NCI-H2107 treated with DMSO at 0.1 percent for 48 hours (cell line): ENCODE measurements around the gene GCSAML.
"Not testable (repeated sequence)": the region's sequence is repeated elsewhere in the genome, so short reads cannot be mapped to it uniquely, and the experiment has no call there.

Source experiments
- DNase-seq: peaks from one replicate; lab custom pipeline; 2025; ENCODE audit not compliant: unreplicated experiment; lab: John Stamatoyannopoulos, UW

GCSAML gene

DNA sequence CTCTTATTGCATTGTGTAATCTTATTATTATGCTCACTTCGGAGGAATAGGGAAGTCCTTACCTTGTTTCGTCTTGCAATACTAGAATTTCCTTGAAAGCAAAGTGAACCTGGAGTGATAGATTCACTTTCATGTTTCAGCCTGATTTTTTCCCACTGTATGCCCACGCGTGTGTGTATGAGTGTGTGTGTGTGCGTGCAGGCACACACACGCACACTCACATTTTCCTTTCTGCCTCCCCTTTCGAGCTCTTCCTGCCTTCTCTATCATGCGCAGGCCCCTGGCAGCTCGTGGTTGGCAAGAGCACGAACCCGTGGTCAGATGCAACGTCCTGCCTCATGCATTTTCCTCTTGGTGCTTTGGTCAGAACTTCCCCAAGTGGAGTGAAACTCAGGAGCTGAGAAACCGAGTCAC, at the start of gene GCSAML:
GCSAML (plus strand) TSS at position 366 of the 414 bp plus-strand sequence. CDS start 58 bp downstream, outside the sequence.
- DNase-seq, result no peak

DNA sequence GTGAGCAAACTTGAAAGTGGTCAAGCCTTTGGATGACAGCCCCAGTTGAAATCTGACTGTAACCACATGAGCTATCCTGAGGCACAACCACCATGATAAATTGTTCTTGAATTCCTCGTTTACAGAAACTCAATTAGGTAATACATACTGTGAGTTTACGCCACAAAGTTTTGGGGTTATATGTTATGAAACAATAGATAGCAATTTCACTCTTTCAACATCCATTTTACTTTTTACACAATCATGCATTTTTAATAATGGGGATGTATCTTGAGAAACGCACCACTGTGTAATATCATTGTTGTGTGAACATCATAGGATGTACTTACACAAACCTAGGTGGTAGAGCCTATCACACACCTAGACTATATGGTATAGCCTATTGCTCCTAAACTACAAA, 48.1 kb upstream of the GCSAML start:
- DNase-seq, result no peak

DNA sequence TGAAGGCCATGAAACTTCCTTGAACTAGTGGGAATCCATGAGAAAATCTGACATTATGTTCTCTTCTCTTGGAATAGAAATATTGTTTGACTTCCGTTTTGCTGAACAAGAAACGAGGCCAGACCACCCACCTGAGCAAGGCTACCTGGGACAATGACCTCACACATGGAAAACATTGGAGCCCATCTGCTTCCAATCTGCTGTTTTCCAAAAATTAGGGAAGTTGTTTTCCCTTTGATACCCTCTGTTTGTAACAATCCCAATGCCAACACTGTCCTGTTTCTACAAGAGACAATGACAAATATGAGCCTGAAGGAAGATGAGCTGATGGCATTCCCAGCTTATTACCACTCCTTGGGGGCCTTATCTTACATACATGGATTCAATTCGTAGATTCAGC, 42.1 kb upstream of the GCSAML start:
- no peak for DNase-seq

DNA sequence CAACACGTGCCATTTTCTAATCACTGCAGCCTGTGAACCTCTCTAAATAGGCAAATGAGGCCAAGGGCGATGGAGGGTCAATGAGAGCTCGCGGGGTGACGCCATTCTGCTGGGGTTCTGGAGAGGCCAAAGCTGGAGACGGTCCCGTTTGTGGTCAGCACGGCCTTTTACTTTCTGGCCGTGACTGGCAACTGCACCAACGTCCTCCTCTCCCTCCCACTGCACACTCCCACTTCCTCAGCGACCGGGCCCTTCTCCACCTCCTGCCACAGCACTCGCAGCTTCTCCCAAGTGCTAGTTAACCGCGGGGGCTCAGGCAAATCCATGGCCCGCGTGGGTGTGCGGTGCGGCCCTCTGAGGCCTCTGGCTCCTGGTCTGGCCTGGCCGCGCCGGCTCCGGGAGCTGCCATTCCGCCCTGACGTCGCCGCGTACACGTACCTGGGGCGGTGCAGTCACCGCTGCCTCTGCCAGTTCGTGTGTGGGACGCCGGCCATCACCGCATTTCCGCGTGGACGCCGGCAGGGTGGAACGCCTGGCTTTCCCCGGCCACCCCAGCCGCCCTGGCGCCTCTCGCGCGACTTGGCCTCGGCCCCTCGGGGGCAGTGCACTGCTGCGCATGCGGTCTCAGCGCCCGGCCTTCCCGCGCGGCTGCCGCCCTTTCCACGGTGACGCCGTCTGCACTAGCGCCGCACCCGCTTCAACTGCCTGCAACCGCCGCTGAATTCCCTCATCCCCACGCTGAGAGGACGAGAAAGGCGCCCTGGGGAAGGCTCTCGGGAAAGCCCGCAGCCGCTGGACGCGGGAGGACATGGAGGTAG, 30.9 kb upstream of the GCSAML start:
- no peak for DNase-seq

DNA sequence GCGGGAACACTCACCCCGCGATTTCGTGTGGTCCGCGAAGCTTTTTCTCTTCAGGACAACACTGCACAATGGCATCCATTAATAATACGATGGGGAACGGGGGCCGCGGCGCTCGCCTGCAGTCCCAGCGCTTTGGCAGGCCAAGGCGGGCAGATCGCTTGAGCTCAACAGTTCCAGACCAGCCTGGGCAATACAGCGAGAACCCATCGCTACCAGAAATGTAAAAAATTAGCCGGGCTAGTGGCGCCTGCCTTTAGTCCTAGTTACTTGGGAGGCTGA, 30.4 kb upstream of the GCSAML start:
- no peak for DNase-seq

DNA sequence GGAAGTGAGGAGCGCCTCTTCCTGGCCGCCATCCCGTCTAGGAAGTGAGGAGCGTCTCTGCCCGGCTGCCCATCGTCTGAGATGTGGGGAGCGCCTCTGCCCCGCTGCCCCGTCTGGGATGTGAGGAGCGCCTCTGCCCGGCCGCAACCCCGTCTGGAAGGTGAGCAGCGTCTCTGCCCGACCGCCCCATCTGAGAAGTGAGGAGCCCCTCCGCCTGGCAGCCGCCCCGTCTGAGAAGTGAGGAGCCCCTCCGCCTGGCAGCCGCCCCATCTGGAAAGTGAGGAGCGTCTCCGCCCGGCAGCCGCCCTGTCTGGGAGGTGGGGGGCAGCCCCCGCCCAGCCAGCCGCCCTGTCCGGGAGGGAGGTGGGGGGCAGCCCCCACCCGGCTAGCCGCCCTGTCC, 27.0 kb upstream of the GCSAML start:
- not testable (repeated sequence) for DNase-seq

DNA sequence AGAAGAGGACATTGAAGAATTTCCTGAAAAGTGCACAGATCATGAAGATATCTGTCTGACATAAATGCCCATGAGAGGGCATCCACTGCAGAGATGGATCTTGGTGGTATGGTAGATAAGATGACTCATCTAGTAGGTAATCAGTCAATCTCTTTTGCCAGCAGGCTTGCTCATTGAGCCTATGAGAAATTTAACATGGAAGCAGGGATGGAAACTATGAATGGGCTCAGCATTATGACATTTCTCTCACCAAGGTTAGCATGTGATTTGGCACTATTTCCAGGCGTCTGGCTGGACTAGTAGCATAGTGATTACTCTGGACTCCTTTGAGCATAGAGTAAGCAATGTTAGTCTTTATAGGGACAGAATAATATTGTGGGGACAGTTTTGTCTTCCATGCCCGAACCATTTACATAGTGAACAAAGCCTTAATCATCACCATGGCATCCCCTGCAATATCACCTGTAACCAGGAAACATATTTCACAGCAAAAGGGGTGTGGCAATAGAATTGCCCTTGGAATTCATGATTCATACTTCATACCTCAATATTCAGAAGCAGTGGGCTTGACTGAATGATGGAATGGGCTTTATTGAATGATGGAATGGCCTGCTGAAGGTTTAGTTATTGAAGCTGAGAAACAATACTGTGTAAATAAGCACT, 20.0 kb upstream of the GCSAML start:
- DNase-seq, result no peak

DNA sequence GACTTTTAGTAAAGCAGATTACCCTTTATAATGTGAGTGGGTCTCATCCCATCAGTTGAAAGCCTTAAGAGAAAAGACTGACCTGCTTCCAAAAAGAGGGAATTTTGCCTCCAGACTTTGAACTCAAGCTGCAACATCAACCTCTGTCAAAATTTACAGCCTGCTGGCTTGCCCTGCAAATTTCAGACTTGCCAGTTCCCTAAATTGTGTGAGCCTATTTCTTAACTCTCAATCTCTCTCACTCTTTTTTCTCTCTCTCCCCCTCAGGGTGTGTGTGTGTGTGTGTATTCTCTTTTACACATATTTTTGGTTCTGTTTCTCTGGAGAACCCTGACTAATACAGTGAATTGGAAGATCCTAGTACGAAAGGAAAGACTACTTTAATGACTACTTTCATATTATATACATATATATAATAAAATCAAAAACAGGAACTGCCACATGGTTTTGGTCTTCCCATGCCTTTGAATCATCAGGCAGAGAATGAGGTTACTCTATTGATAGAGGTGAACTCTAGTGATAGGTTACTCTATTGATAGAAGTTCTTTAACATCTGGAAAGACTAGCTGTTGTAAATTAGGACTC, 19.1 kb upstream of the GCSAML start:
- no peak for DNase-seq

DNA sequence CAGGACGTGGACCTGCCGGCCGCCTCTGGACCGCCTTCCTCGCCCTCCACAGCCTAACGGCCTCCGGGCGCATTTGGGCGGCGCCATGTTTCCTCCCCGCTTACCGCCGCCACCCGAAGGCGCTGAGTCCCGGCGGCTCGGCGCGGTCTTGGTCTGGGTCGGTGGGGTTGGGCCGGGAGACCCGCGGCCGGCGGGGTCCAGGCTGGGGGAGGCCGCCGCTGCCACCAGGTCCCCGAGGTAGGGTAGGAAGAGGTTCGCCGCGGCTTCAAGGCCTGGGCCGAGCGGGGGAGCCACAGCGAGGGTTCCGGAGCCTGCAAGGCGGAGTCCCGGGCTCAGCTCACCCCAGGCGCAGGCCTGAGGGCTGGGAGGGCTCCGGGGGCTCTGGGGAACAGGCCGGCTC, 18.1 kb upstream of the GCSAML start:
- DNase-seq, result no peak

DNA sequence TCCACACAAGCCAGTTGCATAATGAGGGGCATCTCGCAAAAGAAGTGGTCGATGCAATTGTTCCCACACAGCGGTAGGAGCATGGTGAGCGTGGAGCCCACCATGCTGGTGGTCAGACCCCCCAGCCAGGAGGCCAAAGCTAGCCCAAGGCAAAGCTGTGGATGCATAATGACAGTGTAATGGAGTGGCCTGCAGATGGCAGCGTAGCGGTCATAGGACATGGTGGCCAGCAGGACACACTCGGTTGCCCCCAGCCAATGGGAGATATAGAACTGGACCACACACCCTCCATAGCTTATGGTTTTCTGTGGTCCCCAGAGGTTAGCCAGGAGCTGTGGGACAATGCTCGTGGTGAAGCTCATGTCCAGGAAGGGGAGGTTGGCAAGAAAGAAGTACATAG, 17.0 kb upstream of the GCSAML start:
- DNase-seq, result no peak

DNA sequence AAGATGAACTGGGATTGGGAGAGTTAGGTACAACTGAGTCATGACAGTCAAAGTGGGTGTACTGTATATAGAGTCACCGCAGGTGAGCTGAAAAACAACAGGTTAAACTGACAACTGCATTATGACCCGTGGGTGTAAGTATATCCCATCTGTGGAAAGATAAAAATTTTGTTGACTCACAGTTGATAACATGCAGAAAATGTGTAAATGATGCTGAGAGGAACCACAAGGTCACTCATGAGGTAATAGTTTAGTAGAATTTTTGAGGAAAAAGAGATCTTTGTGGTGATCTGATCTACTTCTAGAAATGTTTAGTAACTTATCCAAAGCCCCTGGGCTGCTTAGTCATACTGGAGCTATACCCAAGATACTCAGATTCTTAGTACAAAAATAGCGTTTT, 13.5 kb upstream of the GCSAML start:
- DNase-seq, result no peak

DNA sequence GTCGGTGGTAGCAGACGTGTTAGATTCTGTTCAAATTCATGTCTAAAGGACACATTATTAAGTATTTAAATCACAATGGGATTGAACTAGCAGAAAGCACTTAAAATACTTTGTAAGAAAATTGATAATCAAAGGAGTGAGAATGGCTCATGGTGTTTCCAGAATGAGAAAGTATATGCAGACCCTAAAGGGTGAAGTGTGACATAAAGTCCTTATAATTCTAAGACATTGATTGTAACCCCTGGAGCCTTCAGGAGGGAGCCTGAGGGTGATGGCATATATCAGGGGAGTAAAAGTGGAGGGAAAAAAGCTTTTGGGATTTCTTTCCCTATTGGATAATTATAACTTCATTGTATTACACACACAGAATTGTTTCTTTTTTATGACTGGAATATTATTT, 12.6 kb upstream of the GCSAML start, which contains the start of gene OR2C3:
OR2C3 (minus strand) TSS at position 101 of the 400 bp plus-strand sequence. CDS start 3,929 bp downstream, outside the sequence.
- DNase-seq, result no peak

DNA sequence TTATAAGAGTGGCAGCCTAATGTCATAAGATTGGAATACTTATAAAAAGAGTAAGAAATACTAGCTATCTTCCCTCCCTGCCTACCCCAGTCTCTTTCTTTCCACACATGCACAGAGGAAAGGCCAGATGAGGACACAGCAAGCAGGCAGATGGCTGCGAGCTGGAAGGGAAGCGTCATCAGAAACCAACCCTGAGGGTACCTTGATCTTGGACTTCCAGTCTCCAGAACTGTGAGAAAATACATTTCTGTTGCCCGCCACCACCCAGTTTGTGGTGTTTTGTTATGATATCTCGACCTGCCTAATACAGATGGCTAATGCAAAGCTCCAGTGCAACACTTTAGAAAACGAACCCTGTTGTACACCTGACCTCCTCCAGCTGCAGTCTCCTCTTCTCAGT, 10.4 kb upstream of the GCSAML start:
- DNase-seq, result no peak

DNA sequence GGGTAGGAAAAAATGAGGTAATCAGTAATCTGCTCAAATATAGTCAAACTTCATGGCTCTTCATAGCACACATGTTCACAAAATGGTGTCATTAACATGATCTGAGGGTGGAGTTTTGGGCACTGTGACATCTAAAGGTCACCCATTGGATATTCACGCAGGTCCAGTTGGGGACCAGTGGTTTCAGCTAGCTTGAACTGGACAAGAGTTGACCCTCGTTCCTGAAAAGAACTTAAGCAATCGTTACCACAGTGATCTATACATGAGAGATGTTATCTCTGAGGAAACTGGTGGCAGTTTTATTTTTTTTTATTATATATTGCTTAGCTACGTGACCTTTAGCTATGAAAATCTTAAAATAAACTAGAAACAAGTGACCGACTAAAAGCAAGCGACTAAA, 9.7 kb upstream of the GCSAML start:
- no peak for DNase-seq

DNA sequence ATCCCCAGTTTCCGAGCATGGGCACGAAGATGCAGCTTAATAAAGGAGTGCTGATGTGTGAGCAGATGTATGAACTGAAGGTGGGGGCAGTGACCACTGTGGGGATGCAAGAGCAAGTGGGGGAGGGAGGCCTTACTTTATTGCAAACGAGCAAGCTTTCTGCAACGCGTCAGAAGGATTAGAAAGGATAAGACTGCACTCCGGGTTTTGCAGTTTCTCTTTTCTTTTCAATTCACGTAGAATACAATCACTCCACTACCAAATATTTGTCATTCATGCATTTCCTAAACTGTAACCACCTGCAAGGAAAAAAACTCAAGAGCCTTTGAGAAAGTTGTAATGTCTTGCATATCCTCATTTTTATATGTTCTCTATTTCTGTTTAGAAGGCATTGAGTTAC, 8.4 kb upstream of the GCSAML start:
- DNase-seq, result no peak

DNA sequence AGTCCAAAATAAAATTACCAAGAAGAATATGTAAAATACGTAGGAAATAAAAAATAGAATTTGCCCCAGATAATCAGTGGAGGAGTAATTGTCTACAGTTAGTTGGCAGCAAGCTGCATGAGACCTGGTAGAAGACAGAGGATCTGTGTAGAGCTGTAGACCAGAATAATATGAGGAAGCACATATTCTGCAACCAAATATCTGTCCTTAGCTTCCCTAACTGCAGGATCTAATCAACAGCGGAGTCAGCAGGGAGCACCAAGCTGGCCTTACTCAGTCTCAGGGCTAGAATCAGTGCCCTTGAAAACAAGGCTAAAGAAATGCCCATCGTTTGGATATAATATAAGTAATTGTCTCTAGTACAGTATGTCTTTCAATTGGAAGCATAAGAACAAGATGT, 6.1 kb upstream of the GCSAML start:
- no peak for DNase-seq

DNA sequence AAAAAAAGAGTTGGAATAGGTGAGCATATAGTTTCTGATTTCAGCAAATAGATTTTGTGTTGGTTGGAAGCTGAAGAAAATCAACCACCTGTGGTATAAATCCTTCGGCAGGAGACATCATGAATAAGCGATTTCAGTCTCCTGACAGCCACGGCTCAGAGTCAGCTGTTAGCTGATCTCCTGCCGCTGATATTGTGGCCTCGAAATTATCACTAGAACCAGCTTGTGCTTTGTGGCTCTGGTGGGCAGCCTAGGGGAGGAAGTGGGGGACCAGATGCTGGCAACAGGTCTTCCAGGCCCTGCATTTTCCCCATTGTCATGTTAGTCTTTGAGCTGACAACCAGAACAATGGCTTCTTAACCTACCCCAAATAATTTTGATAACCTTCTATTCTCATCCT, 842 bp upstream of the GCSAML start:
- no peak for DNase-seq

DNA sequence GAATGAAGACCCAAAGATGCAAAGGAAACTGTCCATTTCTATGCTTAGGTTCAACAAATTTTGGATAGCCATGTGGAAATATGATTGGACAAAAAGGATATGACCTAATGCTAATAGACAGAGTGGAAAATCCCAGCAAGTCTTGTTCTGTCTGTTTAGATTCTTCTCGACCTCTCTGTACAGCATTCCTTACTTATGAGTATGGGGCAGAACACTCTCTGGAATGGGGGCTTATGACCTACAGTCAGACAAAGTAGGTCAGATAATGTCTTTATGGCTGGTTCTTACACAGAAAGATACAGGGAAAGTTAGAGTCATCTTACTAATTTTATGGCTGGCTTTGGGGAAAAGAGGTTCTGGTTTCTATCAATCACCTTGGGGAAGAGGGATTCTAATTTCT, 2.8 kb downstream of the GCSAML start:
- no peak for DNase-seq

DNA sequence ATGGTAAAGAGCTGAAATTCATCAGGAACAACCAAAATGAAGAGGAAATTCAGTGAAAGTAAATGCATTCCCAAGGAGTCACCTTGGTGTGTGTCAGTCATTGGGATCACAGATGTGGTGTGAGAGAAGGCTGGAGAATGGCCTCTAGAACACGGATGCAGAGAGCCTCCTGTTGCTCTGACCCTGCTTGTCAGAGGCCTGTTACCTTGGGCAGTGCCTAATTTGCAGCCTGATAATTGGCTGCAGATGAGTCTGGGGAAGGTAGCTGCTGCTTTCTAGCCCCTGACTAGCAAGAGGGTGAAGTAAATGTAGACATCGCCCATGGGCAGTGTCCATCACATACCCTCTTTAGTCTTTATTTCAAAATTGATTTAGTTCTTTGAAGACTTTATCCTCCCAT, 3.3 kb downstream of the GCSAML start:
- no peak for DNase-seq

DNA sequence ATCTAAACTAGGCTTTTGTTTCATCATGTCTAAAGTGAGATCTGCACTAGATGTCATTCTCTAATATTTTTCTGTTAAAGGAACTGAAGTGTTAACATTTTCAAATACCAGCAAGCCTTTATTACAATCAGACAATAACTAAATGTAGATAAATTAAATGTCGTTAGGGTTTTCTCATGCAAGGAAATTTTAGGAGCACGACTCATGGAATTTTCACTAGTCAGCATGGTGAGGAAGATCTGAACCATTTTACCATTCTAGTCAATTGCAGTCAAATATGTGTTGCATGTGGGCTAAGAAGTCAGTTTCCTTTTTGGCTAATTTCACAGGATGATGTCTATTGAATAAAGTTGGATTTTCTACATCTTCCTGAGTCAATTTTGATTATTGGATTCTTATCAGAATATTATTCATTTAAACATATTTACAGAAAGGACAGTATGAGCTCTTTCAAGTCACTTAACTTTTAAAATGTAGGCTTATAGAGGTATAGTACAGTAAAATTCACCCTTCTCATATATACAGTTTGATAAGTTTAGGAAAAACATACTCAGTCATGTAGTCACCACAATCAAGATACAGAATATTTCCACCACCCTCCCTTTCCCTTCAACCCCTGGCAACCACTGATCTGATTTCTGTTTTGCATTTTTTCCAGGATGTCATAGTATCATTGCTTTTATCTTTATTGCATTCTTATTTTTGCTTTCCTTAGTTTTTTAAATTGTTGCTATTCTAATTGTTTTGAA, 9.2 kb downstream of the GCSAML start:
- DNase-seq, result no peak

DNA sequence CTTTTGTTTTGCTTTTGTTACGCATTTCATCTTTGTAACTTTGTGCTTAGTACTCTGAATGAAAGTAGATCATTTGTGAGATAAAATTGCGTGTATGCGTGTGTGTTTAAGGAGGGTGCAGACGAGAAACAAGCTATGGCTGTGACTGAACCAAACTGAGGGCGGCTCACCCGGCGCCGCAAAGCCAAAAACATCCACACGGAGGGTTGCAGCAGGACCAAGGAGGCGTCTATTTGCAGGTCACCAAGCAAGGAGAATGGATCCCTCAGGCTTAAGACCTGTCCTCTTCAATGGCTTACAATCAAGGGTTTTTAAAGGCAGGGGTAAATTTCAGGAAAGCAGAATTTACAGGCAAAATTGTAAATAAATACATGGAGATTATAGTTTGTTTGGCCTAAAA, 12.8 kb downstream of the GCSAML start:
- no peak for DNase-seq

DNA sequence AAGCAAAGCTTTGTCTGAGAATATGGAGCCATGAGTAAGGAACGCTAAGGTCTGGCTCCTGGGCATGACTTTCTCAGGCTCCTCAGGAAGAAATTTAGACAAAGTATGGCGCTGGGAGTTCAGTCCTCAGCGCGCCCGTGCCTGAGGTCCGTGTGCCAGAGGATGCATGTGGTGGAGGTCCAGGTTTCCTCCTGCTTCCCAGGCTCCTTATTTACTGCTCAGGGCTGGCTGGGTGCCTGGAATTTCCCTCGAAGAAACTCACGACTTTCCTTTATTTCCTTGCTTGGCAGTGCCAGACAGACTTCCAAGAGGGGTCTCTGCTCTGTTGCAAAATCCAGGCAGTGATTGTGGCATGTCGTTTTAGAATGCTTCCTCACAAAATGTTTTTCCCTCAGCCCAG, 13.3 kb downstream of the GCSAML start:
- DNase-seq, result no peak
